Caki2 (cell line): ENCODE results near the gene HNRNPA1L2. TPM values are rescaled to one million over a fixed set of nuclear protein-coding genes. Genes with fewer than 3 reads are reported as not detected.

ENCODE experiments used
- total RNA-seq: library from RNA; depleted of rRNA; stranded (reverse); fragments of >200 nt; shearing (Covaris generic); gene quantifications from 2 replicates; pipeline ENCODE4 v1.2.3, GENCODE V29; 2014; ENCODE audit warnings: low replicate concordance; rRNA removed

The HNRNPA1L2 gene
- total RNA-seq, 1 experiment from 2014 or later, result 0.91 TPM

Other genes with a start within 250 kb of the HNRNPA1L2 start
- 45.2 and 47.5 TPM in 2 replicates for gene THSD1, start 236.3 kb upstream of the HNRNPA1L2 start, total RNA-seq
- gene VPS36, start 191.8 kb upstream of the HNRNPA1L2 start, total RNA-seq, result 9.1 and 9.3 TPM in 2 replicates
- gene CKAP2, start 187.0 kb upstream of the HNRNPA1L2 start, total RNA-seq, result 24.1 and 26.5 TPM in 2 replicates
- 16.9 and 27.0 TPM in 2 replicates for gene SUGT1, start 10.4 kb downstream of the HNRNPA1L2 start, total RNA-seq
- gene CNMD, start 97.4 kb downstream of the HNRNPA1L2 start, total RNA-seq, result not detected in 2 replicates
- gene PCDH8, start 206.2 kb downstream of the HNRNPA1L2 start, total RNA-seq, result not detected in 2 replicates